OCI-LY1 (cell line): ENCODE data around the gene ADAMTS3.

Experiments
- EZH2 ChIP-seq: fragments of 200-600 bp; sonication (generic), shearing (Covaris generic); IDR thresholded peaks from 2 replicates; pipeline ENCODE4 v1.8.0; 2017; ENCODE audit warnings: borderline replicate concordance, mixed run types, mild to moderate bottlenecking, antibody characterized with exemption, low read length, moderate library complexity, mixed read lengths
- TF ChIP-seq, protein P1 (sequence below): fragments of 200-600 bp; sonication (generic), shearing (Covaris generic); IDR thresholded peaks from 2 replicates; pipeline ENCODE4 v1.5.1; 2017; ENCODE audit warnings: mild to moderate bottlenecking, antibody characterized with exemption, low read length, moderate library complexity, mixed read lengths

DNA sequence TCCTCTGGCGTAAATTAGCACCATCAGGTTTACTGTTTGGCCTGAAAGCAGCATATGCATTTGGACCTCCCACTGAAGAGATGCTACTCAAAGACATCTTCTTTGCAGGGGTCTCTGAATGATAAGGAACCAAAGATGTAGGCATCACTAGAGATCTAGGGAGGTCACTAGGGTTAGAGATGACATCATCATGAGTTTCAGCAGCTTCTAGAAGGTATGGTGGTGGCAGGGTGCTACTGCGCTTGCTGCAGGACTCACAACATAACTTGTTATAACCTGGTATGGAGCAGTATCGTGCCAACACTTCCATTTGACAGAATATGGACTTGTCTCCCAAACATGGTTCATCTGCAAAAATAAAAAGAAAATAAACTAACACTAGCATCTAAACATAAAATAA is 285.7 kb downstream of the ADAMTS3 start:
- TF ChIP-seq, protein P1, sequence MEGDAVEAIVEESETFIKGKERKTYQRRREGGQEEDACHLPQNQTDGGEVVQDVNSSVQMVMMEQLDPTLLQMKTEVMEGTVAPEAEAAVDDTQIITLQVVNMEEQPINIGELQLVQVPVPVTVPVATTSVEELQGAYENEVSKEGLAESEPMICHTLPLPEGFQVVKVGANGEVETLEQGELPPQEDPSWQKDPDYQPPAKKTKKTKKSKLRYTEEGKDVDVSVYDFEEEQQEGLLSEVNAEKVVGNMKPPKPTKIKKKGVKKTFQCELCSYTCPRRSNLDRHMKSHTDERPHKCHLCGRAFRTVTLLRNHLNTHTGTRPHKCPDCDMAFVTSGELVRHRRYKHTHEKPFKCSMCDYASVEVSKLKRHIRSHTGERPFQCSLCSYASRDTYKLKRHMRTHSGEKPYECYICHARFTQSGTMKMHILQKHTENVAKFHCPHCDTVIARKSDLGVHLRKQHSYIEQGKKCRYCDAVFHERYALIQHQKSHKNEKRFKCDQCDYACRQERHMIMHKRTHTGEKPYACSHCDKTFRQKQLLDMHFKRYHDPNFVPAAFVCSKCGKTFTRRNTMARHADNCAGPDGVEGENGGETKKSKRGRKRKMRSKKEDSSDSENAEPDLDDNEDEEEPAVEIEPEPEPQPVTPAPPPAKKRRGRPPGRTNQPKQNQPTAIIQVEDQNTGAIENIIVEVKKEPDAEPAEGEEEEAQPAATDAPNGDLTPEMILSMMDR = no peak
- no peak for TF ChIP-seq EZH2
